ENCODE results near the gene XNDC1N.
"Not testable (repeated sequence)": the region's sequence is repeated elsewhere in the genome, so short reads cannot be mapped to it uniquely, and the experiment has no call there.

- not testable (repeated sequence) for TF ChIP-seq CTCF (IDR thresholded peaks at IDR 0.05); POLR2AphosphoS5 (IDR thresholded peaks at IDR 0.05; ENCODE audit: insufficient read depth in 1 of 2, low read depth in 1 of 2)
Observed at GRCh38 chr11:71911986-71912340, 16.4 kb downstream of the XNDC1N start.
